Omental fat pad (tissue), 4 donors: ENCODE results near the gene MCRIP2. TPM values are rescaled to one million over a fixed set of nuclear protein-coding genes. Genes with fewer than 3 reads are reported as not detected.

ENCODE experiments used
- ATAC-seq: fragments of 150-250 bp; one replicate; pipeline ENCODE4 v1.9.1; 2016; ENCODE audit warnings: mild to moderate bottlenecking, moderate library complexity; ENCODE audit not compliant: low FRiP score
- DNase-seq: peaks from one replicate; pipeline ENCODE4 v3.0.0-alpha.2; 2019; ENCODE audit warnings: low spot score
- total RNA-seq, 4 donors: library from RNA; depleted of rRNA; stranded (reverse); fragments of >200 nt; gene quantifications; one replicate each; pipeline ENCODE4 v1.1.0, GENCODE V29; 2016
- TF ChIP-seq, protein P1 (sequence below), 3 donors: fragments of 450-650 bp; IDR thresholded peaks; one replicate each; pipeline ENCODE4 v1.5.1; 2016 to 2017; ENCODE audit warnings: antibody characterized with exemption in 3 of 3, mild to moderate bottlenecking in 3 of 3, moderate library complexity in 2 of 3

The MCRIP2 gene
- total RNA-seq, 4 donors from 2014 or later, result 33.3 to 54.7 (median 41.3) TPM

DNA sequence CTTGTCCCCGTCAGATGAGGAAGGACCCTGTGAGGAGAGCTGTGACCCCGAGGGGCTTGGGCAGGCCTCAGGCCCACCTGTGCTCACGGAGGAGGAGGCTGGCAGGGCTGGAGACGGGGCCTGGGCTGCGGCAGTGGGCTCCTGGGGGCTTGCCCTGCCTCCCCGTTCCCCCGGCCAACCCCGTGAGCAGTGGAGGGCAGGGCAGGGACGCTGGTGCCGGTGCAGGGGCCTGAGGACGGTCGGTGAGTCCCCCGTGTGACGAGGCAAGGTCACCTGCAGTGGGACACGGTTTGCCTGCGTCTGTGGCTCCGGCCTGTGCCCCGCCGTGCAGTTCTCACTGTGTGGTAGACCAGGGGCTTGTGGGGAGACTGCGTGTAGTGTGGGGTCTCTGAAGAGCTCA is 18.0 kb downstream of the MCRIP2 start:
- no peak for ATAC-seq
- no peak for DNase-seq
- TF ChIP-seq, protein P1, sequence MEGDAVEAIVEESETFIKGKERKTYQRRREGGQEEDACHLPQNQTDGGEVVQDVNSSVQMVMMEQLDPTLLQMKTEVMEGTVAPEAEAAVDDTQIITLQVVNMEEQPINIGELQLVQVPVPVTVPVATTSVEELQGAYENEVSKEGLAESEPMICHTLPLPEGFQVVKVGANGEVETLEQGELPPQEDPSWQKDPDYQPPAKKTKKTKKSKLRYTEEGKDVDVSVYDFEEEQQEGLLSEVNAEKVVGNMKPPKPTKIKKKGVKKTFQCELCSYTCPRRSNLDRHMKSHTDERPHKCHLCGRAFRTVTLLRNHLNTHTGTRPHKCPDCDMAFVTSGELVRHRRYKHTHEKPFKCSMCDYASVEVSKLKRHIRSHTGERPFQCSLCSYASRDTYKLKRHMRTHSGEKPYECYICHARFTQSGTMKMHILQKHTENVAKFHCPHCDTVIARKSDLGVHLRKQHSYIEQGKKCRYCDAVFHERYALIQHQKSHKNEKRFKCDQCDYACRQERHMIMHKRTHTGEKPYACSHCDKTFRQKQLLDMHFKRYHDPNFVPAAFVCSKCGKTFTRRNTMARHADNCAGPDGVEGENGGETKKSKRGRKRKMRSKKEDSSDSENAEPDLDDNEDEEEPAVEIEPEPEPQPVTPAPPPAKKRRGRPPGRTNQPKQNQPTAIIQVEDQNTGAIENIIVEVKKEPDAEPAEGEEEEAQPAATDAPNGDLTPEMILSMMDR (IDR thresholded peaks at IDR 0.05), result no peak

DNA sequence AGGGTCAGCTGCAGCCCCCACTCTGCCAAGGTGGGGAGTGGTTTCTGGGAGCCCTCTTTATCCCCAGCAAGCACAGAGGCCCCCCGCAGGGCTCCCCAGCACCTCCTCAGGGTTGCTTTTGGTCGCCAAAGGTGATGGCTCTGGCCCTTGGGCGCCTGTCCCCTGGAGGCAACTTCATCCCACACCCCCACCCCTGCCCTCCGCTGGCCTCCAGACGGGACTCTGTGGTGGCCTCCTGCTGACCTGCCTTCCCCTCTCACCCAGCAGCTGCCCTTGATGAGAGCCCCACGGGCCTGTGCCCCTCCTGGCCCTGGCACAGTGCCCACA is 18.5 kb downstream of the MCRIP2 start:
- no peak for DNase-seq
- no peak for ATAC-seq
- TF ChIP-seq, protein P1 (IDR thresholded peaks at IDR 0.05), result no peak

DNA sequence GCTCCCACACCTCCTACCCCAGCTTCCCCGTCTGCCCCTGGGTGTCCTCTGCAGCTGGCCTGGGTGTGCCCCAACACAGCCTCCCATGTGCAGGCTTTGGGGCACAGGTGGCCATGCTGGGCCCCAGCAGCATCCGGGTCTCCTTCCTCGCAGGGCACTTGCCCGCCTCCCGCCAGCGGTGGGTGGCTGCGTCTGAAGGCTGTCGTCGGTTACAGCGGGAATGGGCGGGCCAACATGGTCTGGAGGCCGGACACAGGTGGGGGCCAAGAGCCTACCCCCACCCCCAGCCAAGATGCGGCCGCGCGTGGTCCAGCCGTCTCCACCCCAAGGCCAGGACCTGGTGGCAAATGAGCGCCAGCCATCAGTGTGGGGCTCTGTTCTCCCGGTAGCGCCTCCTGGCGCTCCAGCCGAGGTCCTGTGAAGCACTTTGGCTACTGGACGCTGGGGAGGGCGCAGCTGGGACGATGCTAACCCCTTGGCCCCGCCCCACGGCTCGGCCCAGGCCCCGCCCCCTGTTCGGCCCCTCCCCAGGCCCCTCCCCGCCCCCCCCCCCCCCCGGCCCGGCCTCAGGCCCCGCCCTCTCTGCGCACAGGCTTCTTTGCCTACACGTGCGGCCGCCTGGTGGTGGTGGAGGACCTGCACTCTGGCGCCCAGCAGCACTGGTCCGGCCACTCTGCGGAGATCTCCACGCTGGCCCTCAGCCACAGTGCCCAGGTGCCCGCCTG is 19.0 kb downstream of the MCRIP2 start:
- ATAC-seq, result peak; percentile 52
- DNase-seq, result peak; percentile 55
- TF ChIP-seq, protein P1 (IDR thresholded peaks at IDR 0.05), result no peak

DNA sequence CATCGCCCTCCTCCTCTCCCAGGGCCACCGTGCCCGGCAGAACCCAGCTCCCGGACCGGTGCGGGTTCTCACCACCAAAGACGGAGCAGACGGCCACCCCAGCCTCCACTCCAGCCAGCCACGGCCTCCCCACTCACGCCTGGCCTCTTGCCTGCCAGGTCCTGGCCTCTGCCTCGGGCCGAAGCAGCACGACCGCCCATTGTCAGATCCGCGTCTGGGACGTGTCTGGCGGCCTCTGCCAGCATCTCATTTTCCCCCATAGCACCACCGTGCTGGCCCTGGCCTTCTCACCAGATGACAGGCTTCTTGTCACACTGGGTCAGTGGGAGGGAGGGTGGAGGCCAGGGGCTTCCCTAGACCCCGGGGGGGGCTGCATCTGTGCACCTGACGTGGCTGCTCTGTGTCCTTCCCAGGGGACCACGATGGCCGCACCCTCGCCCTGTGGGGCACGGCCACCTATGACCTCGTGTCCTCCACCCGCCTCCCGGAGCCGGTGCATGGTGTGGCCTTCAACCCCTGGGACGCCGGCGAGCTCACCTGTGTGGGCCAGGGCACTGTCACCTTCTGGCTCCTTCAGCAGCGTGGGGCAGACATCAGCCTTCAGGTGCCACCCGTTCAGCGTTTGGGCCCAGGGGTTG is 19.7 kb downstream of the MCRIP2 start:
- TF ChIP-seq, protein P1 (IDR thresholded peaks at IDR 0.05), result no peak
- DNase-seq (no peak), ATAC-seq (no peak)

DNA sequence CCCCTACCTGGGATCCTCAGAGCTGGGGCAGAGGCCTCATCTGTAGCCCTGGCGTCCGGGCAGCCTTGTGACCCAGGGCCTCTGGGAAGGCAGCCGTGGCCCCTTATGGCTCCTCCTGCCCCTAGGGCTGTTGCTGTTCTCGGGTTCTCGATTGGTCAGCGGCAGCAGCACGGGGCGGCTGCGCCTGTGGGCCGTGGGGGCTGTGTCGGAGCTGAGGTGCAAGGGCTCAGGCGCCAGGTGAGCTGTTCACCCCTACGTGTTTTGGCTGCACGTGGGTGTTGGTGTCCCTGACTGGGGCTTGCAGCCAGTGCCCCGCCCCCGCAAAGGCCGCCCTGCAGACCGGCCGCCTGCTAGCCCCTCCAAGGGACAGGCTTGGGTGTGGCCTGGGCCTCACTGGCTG is 20.5 kb downstream of the MCRIP2 start:
- TF ChIP-seq, protein P1 (IDR thresholded peaks at IDR 0.05), result no peak
- ATAC-seq (no peak), DNase-seq (no peak)

DNA sequence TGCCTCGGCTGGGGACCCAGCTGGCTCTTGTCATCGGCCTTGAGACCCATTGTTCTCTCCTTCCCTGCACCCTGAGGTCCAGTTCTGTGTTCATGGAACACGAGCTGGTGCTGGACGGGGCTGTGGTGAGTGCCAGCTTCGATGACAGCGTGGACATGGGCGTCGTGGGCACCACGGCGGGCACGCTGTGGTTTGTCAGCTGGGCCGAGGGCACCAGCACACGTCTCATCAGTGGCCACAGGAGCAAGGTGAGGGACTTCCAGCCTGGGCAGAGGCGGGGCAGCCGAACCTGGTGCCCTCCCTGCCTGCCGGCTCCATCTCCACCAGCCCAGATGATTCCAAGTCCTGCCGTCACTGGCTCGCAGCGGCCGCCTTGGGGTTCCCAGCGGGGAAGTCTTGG is 21.0 kb downstream of the MCRIP2 start:
- TF ChIP-seq, protein P1 (IDR thresholded peaks at IDR 0.05), result no peak
- no peak for DNase-seq
- ATAC-seq, result no peak

DNA sequence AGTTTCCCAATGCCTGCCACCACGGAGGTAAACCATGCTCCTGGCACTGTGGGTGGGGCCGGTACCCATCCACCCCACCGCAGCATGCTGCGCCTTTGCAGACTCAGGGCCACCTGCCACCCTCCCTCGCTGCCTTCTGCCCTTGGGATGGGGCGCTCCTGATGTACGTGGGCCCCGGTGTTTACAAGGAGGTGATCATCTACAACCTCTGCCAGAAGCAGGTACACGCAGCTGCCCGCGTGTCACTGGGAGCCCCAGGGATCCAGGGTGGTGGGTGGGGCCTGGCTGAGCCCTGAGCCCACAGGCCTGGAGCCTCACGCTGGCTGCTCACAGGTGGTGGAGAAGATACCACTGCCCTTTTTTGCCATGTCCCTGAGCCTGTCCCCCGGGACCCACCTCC is 24.9 kb downstream of the MCRIP2 start:
- TF ChIP-seq, protein P1 (IDR thresholded peaks at IDR 0.05), result no peak
- no peak for ATAC-seq
- DNase-seq, result no peak
